ENCODE results near the gene ULK1. TPM values are rescaled to one million over a fixed set of nuclear protein-coding genes. Genes with fewer than 3 reads are reported as not detected.

Gene ULK1
- total RNA-seq: 13.3 and 14.1 TPM in 2 replicates

- peak within 1 kb of the TSS; percentile 92 for H3K4me2 ChIP-seq (ENCODE audit: insufficient read depth, low read length)
- no peak for TF ChIP-seq CTCF (IDR thresholded peaks at IDR 0.05; ENCODE audit: extremely low read depth, low read depth, low read length)
- peak; percentile 100 for DNase-seq (ENCODE audit: insufficient read length, low spot score, missing footprints)
- H3K36me3 ChIP-seq (ENCODE audit: insufficient read depth, low read length): peaks cover 6% of the 10 kb centered on the region
- H4K20me1 ChIP-seq (ENCODE audit: insufficient read depth, low read length): peaks cover 17% of the 10 kb centered on the region
- peak within 1 kb of the TSS; percentile 56 for H2AFZ ChIP-seq (ENCODE audit: low read length)
- H3K79me2 ChIP-seq (ENCODE audit: insufficient read depth, low read length): peaks cover 24% of the 10 kb centered on the region
- peaks cover 10% of the 10 kb centered on the region for H3K4me1 ChIP-seq (ENCODE audit: insufficient read depth, low read length)
- no peaks in the 10 kb centered on the region for H3K9me3 ChIP-seq (ENCODE audit: low read depth, low read length)
- H3K27me3 ChIP-seq (ENCODE audit: insufficient read depth, low read length): no peaks in the 10 kb centered on the region
- H3K4me3 ChIP-seq (ENCODE audit: insufficient read depth, low read length): peak within 1 kb of the TSS; percentile 83
- H3K27ac ChIP-seq (ENCODE audit: low read depth, low read length): peak within 1 kb of the TSS; percentile 93
Measured at GRCh38 chr12:131894313-131894860, at the start of gene ULK1. Gene ULK1, plus strand, starts transcription at chr12:131894622. Its CDS starts 380 bp downstream, at chr12:131895002.

GRCh38 chr12:131844656-131845055 is 49.8 kb upstream of the ULK1 start:
- Histone ChIP-seq H3K9me3 (ENCODE audit: low read depth, low read length) (no peaks in the 10 kb centered on the region), H2AFZ (ENCODE audit: low read length) (no peak overlapping the region), H3K27me3 (ENCODE audit: insufficient read depth, low read length) (no peaks in the 10 kb centered on the region), H3K4me1 (ENCODE audit: insufficient read depth, low read length) (no peaks in the 10 kb centered on the region), H4K20me1 (ENCODE audit: insufficient read depth, low read length) (no peaks in the 10 kb centered on the region), H3K4me3 (ENCODE audit: insufficient read depth, low read length) (no peak overlapping the region), H3K79me2 (ENCODE audit: insufficient read depth, low read length) (no peaks in the 10 kb centered on the region), H3K36me3 (ENCODE audit: insufficient read depth, low read length) (no peaks in the 10 kb centered on the region), H3K4me2 (ENCODE audit: insufficient read depth, low read length) (no peak overlapping the region), H3K27ac (ENCODE audit: low read depth, low read length) (no peak overlapping the region)
- no peak for DNase-seq (ENCODE audit: insufficient read length, low spot score, missing footprints)
- no peak for TF ChIP-seq CTCF (IDR thresholded peaks at IDR 0.05; ENCODE audit: extremely low read depth, low read depth, low read length)

GRCh38 chr12:131845121-131845520 is 49.3 kb upstream of the ULK1 start:
- Histone ChIP-seq H3K79me2 (ENCODE audit: insufficient read depth, low read length) (no peaks in the 10 kb centered on the region), H3K27me3 (ENCODE audit: insufficient read depth, low read length) (no peaks in the 10 kb centered on the region), H3K4me3 (ENCODE audit: insufficient read depth, low read length) (no peak overlapping the region), H3K9me3 (ENCODE audit: low read depth, low read length) (no peaks in the 10 kb centered on the region), H3K27ac (ENCODE audit: low read depth, low read length) (no peak overlapping the region), H4K20me1 (ENCODE audit: insufficient read depth, low read length) (no peaks in the 10 kb centered on the region), H3K36me3 (ENCODE audit: insufficient read depth, low read length) (no peaks in the 10 kb centered on the region), H3K4me1 (ENCODE audit: insufficient read depth, low read length) (no peaks in the 10 kb centered on the region), H3K4me2 (ENCODE audit: insufficient read depth, low read length) (no peak overlapping the region), H2AFZ (ENCODE audit: low read length) (no peak overlapping the region)
- DNase-seq (ENCODE audit: insufficient read length, low spot score, missing footprints): no peak
- TF ChIP-seq CTCF (IDR thresholded peaks at IDR 0.05; ENCODE audit: extremely low read depth, low read depth, low read length): no peak

GRCh38 chr12:131847456-131847855 is 47.0 kb upstream of the ULK1 start:
- Histone ChIP-seq H3K27ac (ENCODE audit: low read depth, low read length) (no peak overlapping the region), H3K4me2 (ENCODE audit: insufficient read depth, low read length) (no peak overlapping the region), H3K79me2 (ENCODE audit: insufficient read depth, low read length) (no peaks in the 10 kb centered on the region), H4K20me1 (ENCODE audit: insufficient read depth, low read length) (no peaks in the 10 kb centered on the region), H3K36me3 (ENCODE audit: insufficient read depth, low read length) (no peaks in the 10 kb centered on the region), H2AFZ (ENCODE audit: low read length) (no peak overlapping the region), H3K4me1 (ENCODE audit: insufficient read depth, low read length) (peaks cover 2% of the 10 kb centered on the region), H3K4me3 (ENCODE audit: insufficient read depth, low read length) (no peak overlapping the region), H3K9me3 (ENCODE audit: low read depth, low read length) (no peaks in the 10 kb centered on the region), H3K27me3 (ENCODE audit: insufficient read depth, low read length) (no peaks in the 10 kb centered on the region)
- TF ChIP-seq CTCF (IDR thresholded peaks at IDR 0.05; ENCODE audit: extremely low read depth, low read depth, low read length): no peak
- no peak for DNase-seq (ENCODE audit: insufficient read length, low spot score, missing footprints)
